Cardiac ventricle fibroblast (primary cell): ENCODE data around the gene ING3. TPM values are rescaled to one million over a fixed set of nuclear protein-coding genes. Genes with fewer than 3 reads are reported as not detected.

Experiments
- total RNA-seq: library from RNA; depleted of rRNA; stranded (reverse); fragments of >200 nt; gene quantifications from 2 replicates; pipeline ENCODE4 v1.2.3, GENCODE V29; 2015

Gene ING3, protein sequence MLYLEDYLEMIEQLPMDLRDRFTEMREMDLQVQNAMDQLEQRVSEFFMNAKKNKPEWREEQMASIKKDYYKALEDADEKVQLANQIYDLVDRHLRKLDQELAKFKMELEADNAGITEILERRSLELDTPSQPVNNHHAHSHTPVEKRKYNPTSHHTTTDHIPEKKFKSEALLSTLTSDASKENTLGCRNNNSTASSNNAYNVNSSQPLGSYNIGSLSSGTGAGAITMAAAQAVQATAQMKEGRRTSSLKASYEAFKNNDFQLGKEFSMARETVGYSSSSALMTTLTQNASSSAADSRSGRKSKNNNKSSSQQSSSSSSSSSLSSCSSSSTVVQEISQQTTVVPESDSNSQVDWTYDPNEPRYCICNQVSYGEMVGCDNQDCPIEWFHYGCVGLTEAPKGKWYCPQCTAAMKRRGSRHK
- 7.5 and 10.7 TPM in 2 replicates for total RNA-seq

DNA sequence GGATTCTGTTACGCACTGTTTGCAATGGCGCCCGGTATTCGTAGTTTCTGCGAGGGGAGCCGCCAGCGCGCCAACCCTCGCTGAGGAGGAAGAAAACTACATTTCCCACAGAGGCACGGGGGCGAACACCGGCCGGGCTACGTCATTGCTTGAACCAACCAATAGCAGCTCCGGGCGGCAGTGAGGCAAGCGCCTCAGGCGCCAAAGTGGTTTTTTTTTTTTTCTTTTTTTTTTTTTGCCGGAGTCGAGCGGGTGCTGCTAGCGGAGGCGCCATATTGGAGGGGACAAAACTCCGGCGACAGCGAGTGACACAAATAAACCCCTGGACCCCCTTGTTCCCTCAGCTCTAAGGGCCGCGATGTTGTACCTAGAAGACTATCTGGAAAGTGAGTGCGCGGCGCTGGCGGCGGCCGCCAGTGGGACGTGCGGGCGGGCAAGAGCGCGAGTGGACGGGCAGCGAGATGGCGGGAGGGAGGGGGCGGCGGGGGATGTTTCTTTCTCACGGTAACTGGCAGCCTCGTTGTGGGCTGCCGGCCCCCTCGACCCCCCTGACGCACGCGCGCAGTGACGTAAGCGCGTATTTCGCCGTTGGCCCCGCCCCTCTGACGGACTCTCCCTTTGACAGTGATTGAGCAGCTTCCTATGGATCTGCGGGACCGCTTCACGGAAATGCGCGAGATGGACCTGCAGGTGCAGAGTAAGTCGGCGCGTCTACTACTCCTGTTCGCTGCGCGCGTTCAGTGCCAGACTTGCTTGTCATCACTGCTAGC is at the start of gene ING3:
TSS of gene ING3 (plus strand) at position 239 of the 770 bp plus-strand sequence. CDS start at position 359, 120 bp downstream.

DNA sequence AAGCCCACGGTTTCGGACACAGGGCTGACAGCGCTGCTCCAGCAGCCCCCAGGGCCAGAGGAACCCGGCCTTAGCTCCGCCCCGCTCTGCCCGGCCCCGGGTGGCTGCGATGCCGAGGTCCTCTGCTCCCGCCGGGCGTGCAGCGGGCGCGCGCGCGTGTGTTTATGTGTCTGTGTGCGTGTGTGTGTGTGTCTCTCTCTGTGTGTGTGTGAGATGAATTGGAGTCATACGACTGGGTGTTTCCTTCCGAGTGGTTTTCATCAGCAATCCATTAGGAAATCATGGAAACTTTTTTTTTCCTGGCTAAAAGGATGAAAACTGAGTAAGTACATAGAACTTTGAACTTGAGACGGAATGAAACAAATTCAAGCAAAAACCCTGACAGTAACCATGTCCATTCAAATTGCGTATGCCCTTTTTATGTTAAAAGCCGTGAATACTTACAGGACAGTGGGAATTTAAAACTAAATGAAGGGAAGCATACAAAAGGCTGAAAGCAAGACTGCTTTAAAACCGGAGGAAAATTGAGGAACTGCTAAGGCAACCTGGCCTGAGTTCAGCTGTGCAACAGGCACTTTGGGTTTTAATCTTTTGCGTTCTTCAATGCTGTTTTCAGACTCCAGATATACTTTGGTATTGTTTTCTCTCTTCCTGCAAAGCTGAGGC is 38.1 kb downstream of the ING3 start, which contains the start of gene CPED1:
TSS of gene CPED1 (plus strand) at position 121 of the 666 bp plus-strand sequence. CDS start 911 bp downstream, outside the sequence.

Other genes with a start within 250 kb of the ING3 start
- gene TSPAN12, start 92.6 kb upstream of the ING3 start, total RNA-seq, result 0.88 and 1.7 TPM in 2 replicates
- 8.4 and 10.5 TPM in 2 replicates for gene CPED1, start 37.9 kb downstream of the ING3 start, total RNA-seq